Thyroid gland (tissue), 4 donors: ENCODE data around the gene RND2. TPM values are rescaled to one million over a fixed set of nuclear protein-coding genes. Genes with fewer than 3 reads are reported as not detected.

Experiments used
- DNase-seq, 2 donors: peaks; one replicate each; pipeline ENCODE4 v3.0.0-alpha.2; 2019
- H3K27ac ChIP-seq, 3 donors: fragments of 200-600 bp; sonication (generic); 1 replicate in 2 of 3; 2 replicates in 1 of 3; pipeline ENCODE4 v1.5.1; 2016 to 2019; ENCODE audit warnings: mild to moderate bottlenecking in 1 of 3, moderate library complexity in 1 of 3
- H3K27me3 ChIP-seq: fragments of 200-600 bp; sonication (generic); one replicate; pipeline ENCODE4 v1.5.1; 2019
- H3K36me3 ChIP-seq, 2 donors: fragments of 200-600 bp; sonication (generic); one replicate each; pipeline ENCODE4 v1.5.1; 2016 to 2019
- H3K4me1 ChIP-seq, 2 donors: fragments of 200-600 bp; sonication (generic); one replicate each; pipeline ENCODE4 v1.5.1; 2017 to 2019
- H3K4me3 ChIP-seq, 3 donors: fragments of 200-600 bp; sonication (generic); replicated peaks in 1 of 3; 1 replicate in 2 of 3; 2 replicates in 1 of 3; pipeline ENCODE4 v1.5.1; 2016; ENCODE audit warnings: mild to moderate bottlenecking in 1 of 3
- H3K9me3 ChIP-seq: fragments of 200-600 bp; sonication (generic); one replicate; pipeline ENCODE4 v1.5.1; 2017
- POLR2A ChIP-seq, 2 donors: fragments of 450-650 bp; IDR thresholded peaks; one replicate each; pipeline ENCODE4 v1.6.1; 2017; ENCODE audit warnings: antibody characterized with exemption in 2 of 2, mild to moderate bottlenecking in 2 of 2, moderate library complexity in 1 of 2
- whole genome bisulfite sequencing, 2 donors: methylation state at CpG; one replicate each; pipeline ENCODE4 v1.1.5; 2017; 5-methylcytosine and 5-hydroxymethylcytosine counted together
- intact Hi-C: fragments of 100-400 bp; cut with DNase I; formaldehyde crosslinking; loops from one replicate; pipeline ENCODE4 v1.15.1; 2023
- total RNA-seq, 4 donors: library from RNA; depleted of rRNA; stranded (reverse); fragments of >200 nt; gene quantifications; one replicate each; pipeline ENCODE4 v1.2.3, GENCODE V29; 2016
- TF ChIP-seq, protein P1 (sequence below), 6 experiments: fragments of 200-600 bp in 3 of 6; fragments of 450-650 bp in 3 of 6; sonication (generic) in 3 of 6; IDR thresholded peaks; one replicate each; pipeline ENCODE4 v1.5.1; 2016 to 2019; ENCODE audit warnings: antibody characterized with exemption in 6 of 6, mild to moderate bottlenecking in 2 of 6, inconsistent platforms in 1 of 6, moderate library complexity in 1 of 6

Gene RND2
- total RNA-seq, 4 donors from 2014 or later, result 5.2 to 14.8 (median 10.3) TPM

DNA sequence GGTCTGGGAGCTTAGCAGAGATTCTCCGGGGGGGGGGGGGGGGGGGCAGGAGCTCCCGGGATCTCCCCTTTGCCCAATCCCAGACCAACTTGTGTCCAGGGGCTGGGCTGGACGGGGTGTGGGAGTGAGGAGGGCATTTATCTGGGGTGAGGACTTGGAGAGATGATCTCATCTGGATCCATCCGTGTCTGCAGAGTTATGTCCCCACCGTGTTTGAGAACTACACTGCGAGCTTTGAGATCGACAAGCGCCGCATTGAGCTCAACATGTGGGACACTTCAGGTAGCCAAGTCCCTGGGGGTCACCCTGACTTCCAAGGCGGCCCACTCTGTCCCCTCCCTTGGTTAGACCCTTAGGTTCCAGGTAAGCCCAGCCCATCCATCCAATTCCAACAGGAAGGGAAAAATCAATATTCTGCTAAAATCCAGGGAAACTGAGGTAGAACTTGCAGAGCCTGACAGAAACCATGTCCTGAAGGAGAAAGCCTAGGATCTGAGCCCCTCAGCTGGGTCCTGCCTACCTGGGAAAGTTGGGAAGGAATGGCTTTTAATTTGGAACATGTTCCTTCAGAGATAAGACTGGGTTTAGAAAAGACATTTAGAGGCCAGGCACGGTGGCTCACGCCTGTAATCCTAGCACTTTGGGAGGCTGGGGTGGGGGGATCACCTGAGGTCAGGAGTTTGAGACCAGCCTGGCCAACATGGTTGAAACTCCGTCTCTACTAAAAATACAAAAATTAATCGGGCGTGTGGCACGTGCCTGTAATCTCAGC lies 921 bp downstream of the RND2 start:
- no peak for DNase-seq
- H3K27ac ChIP-seq, result no peak overlapping the region
- WGBS, 2 donors, result 61 to 71% methylated on average over 15 to 16 of the region's 16 CpGs

DNA sequence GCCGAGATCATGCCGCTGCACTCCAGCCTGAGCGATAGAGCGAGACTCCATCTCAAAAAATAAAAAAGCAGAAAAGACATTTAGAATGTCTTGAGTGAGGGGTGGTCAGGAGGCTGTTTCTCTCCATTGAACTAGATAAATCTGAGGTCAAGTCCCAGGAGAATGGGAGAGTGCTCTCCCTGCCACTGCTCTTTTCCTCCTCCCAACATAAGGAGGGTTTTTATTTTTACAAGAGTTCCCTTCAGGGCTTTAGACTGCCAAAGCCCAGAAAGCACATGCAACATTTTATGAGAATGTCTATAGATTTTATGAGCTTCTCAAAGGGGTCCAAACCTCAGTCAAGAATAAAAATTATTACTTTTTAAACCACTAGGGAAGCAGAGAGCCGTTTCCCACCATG lies 1.6 kb downstream of the RND2 start:
- no peak for TF ChIP-seq POLR2A (IDR thresholded peaks at IDR 0.05)
- TF ChIP-seq, protein P1, sequence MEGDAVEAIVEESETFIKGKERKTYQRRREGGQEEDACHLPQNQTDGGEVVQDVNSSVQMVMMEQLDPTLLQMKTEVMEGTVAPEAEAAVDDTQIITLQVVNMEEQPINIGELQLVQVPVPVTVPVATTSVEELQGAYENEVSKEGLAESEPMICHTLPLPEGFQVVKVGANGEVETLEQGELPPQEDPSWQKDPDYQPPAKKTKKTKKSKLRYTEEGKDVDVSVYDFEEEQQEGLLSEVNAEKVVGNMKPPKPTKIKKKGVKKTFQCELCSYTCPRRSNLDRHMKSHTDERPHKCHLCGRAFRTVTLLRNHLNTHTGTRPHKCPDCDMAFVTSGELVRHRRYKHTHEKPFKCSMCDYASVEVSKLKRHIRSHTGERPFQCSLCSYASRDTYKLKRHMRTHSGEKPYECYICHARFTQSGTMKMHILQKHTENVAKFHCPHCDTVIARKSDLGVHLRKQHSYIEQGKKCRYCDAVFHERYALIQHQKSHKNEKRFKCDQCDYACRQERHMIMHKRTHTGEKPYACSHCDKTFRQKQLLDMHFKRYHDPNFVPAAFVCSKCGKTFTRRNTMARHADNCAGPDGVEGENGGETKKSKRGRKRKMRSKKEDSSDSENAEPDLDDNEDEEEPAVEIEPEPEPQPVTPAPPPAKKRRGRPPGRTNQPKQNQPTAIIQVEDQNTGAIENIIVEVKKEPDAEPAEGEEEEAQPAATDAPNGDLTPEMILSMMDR (IDR thresholded peaks at IDR 0.05), result no peak
- 64 to 69% methylated on average over 5 of the region's 5 CpGs for WGBS, 2 donors
- H3K4me3 ChIP-seq, result no peak overlapping the region
- H3K27ac ChIP-seq, result no peak overlapping the region
- H3K4me1 ChIP-seq, result peaks cover 8 to 20% of the 10 kb centered on the region in 2 donors
- intact Hi-C loops, result loop anchor here (5.0 kb wide), 1 partner anchor 141 kb away; no protein-coding TSS in a partner anchor
- no peaks in the 10 kb centered on the region for H3K36me3 ChIP-seq
- no peaks in the 10 kb centered on the region for H3K9me3 ChIP-seq
- H3K27me3 ChIP-seq, result no peaks in the 10 kb centered on the region
- no peak for DNase-seq

More for the DNA sequence above, 921 bp downstream of the RND2 start:
- intact Hi-C loops, result loop anchor here (2.0 to 5.0 kb wide), 2 partner anchors 101 to 141 kb away; no protein-coding TSS in a partner anchor
- H3K4me1 ChIP-seq, result peaks cover 8 to 22% of the 10 kb centered on the region in 2 donors
- no peaks in the 10 kb centered on the region for H3K9me3 ChIP-seq
- no peak for TF ChIP-seq POLR2A (IDR thresholded peaks at IDR 0.05)
- TF ChIP-seq, protein P1 (IDR thresholded peaks at IDR 0.05), result no peak
- H3K36me3 ChIP-seq, result no peaks in the 10 kb centered on the region
- H3K4me3 ChIP-seq, result peak overlapping the region in 1 of 3 donors; percentile 42
- no peaks in the 10 kb centered on the region for H3K27me3 ChIP-seq

- H3K4me1 ChIP-seq, result peaks cover 8 to 20% of the 10 kb centered on the region in 2 donors
- intact Hi-C loops, result loop anchor here (5.0 kb wide), 1 partner anchor 140 kb away; no protein-coding TSS in a partner anchor
- DNase-seq, result no peak
- no peaks in the 10 kb centered on the region for H3K27me3 ChIP-seq
- 86 to 91% methylated on average over 8 to 9 of the region's 9 CpGs for WGBS, 2 donors
- no peak overlapping the region for H3K27ac ChIP-seq
- no peaks in the 10 kb centered on the region for H3K36me3 ChIP-seq
- no peaks in the 10 kb centered on the region for H3K9me3 ChIP-seq
- no peak overlapping the region for H3K4me3 ChIP-seq
- no peak for TF ChIP-seq POLR2A (IDR thresholded peaks at IDR 0.05)
- TF ChIP-seq, protein P1 (IDR thresholded peaks at IDR 0.05), result no peak
These were observed 2.3 kb downstream of the RND2 start for GRCh38 chr17:43027091-43028032.

DNA sequence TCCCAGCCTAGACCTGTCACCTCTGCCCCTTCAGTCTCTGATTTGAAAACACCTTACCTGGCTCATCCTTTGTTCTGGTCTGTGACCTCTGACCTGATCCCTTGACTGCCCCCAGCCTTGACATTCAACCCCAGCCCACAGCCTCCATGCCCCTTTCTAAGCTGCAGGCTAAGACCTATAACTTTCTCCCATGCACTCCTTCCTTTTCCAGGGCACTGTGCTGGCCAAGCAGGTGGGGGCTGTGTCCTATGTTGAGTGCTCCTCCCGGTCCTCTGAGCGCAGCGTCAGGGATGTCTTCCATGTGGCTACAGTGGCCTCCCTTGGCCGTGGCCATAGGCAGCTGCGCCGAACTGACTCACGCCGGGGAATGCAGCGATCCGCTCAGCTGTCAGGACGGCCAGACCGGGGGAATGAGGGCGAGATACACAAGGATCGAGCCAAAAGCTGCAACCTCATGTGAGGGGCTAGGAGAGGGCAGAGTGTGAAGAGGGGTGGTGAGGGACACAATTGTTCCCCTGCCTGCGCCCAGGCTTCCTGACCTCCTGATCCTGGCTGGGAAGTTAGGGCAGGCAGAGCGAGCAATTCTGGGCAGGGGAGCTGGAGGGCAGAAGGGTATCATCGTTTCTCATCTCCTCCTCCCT lies 3.3 kb downstream of the RND2 start:
- 90 to 91% methylated on average over 17 of the region's 17 CpGs for WGBS, 2 donors

More for the DNA sequence above, 3.3 kb downstream of the RND2 start:
- Histone ChIP-seq H3K4me3 (no peak overlapping the region), H3K9me3 (no peaks in the 10 kb centered on the region), H3K27me3 (no peaks in the 10 kb centered on the region), H3K27ac (no peak overlapping the region), H3K36me3 (no peaks in the 10 kb centered on the region), H3K4me1 (peaks cover 6 to 15% of the 10 kb centered on the region in 2 donors)
- DNase-seq, result no peak
- intact Hi-C loops, result loop anchor here (5.0 kb wide), 1 partner anchor 139 kb away; no protein-coding TSS in a partner anchor
- no peak for TF ChIP-seq POLR2A (IDR thresholded peaks at IDR 0.05)
- TF ChIP-seq, protein P1 (IDR thresholded peaks at IDR 0.05), result no peak
